Measurements from ENCODE around the gene FBP1. TPM values are rescaled to one million over a fixed set of nuclear protein-coding genes. Genes with fewer than 3 reads are reported as not detected.
A peak's percentile ranks its signal among the peaks of the same experiment; 100 is the strongest.

The FBP1 gene
- total RNA-seq, 4 donors from 2014 or later = 0.46 to 3.5 (median 1.7) TPM; not detected in 1

DNA sequence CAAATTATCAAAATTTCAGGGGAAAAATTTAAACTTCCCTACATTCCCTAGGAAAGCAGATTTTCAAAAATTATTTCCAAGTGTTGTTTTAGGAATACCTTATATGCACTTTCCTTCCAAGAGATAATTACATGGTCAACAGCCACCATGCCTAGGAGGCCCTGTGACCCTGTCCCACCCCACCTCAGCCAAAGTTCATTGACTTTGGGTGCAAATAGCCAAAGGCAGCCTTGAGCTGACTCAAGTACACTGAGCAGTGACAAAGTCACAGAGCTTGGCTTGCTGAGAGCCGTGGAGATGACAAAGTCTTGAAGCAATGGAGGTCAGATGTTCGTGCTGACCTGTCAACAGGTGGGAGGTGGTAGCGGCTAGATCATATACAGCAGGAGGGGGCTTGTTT, 24.3 kb upstream of the FBP1 start:
- no peaks in the 10 kb centered on the region for H3K4me1 ChIP-seq
- no peaks in the 10 kb centered on the region for H3K27me3 ChIP-seq
- no peaks in the 10 kb centered on the region for H3K36me3 ChIP-seq
- no peak overlapping the region for H3K27ac ChIP-seq
- TF ChIP-seq, protein P1, sequence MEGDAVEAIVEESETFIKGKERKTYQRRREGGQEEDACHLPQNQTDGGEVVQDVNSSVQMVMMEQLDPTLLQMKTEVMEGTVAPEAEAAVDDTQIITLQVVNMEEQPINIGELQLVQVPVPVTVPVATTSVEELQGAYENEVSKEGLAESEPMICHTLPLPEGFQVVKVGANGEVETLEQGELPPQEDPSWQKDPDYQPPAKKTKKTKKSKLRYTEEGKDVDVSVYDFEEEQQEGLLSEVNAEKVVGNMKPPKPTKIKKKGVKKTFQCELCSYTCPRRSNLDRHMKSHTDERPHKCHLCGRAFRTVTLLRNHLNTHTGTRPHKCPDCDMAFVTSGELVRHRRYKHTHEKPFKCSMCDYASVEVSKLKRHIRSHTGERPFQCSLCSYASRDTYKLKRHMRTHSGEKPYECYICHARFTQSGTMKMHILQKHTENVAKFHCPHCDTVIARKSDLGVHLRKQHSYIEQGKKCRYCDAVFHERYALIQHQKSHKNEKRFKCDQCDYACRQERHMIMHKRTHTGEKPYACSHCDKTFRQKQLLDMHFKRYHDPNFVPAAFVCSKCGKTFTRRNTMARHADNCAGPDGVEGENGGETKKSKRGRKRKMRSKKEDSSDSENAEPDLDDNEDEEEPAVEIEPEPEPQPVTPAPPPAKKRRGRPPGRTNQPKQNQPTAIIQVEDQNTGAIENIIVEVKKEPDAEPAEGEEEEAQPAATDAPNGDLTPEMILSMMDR (IDR thresholded peaks at IDR 0.05 in 4 of 5, conservative IDR thresholded peaks at IDR 0.05 in 1 of 5) = no peak
- no peak for TF ChIP-seq POLR2A (IDR thresholded peaks at IDR 0.05)
- in situ Hi-C loops (cut with MboI; ENCODE audit: low sequenced_read_pairs in 4 of 4) = no loop called here
- ATAC-seq = no peak
- intact Hi-C loops (cut with DNase I; ENCODE audit: low total_unique reads) = no loop called here
- no peak for DNase-seq
- H3K9me3 ChIP-seq = no peaks in the 10 kb centered on the region
- H3K4me3 ChIP-seq = no peak overlapping the region

DNA sequence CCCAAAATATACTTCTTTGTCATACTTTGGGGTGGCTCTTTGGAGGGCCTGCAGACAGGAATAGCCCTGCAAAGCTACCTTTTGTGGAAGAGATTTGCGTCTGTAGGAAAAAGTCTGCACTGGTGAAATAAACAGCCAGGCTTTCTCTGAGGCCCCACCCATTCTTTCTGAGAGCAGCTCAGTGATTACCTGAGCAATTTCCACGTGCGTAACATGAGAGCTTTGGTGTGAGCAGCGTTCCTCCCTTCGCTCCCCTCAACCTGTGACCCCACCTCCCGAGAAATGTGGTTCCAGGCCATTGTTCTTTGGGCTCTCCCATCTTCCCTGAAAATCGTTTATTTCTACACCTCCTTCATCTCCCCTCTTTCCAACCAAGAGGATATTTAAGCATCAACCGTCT, 23.8 kb upstream of the FBP1 start:
- no peaks in the 10 kb centered on the region for H3K27me3 ChIP-seq
- H3K9me3 ChIP-seq = no peaks in the 10 kb centered on the region
- no peak overlapping the region for H3K4me3 ChIP-seq
- no peaks in the 10 kb centered on the region for H3K4me1 ChIP-seq
- no peak for TF ChIP-seq POLR2A (IDR thresholded peaks at IDR 0.05)
- ATAC-seq (no peak), DNase-seq (no peak)
- H3K36me3 ChIP-seq = no peaks in the 10 kb centered on the region
- no peak overlapping the region for H3K27ac ChIP-seq
- intact Hi-C loops (cut with DNase I; ENCODE audit: low total_unique reads) = no loop called here
- in situ Hi-C loops (cut with MboI; ENCODE audit: low sequenced_read_pairs in 4 of 4) = no loop called here

DNA sequence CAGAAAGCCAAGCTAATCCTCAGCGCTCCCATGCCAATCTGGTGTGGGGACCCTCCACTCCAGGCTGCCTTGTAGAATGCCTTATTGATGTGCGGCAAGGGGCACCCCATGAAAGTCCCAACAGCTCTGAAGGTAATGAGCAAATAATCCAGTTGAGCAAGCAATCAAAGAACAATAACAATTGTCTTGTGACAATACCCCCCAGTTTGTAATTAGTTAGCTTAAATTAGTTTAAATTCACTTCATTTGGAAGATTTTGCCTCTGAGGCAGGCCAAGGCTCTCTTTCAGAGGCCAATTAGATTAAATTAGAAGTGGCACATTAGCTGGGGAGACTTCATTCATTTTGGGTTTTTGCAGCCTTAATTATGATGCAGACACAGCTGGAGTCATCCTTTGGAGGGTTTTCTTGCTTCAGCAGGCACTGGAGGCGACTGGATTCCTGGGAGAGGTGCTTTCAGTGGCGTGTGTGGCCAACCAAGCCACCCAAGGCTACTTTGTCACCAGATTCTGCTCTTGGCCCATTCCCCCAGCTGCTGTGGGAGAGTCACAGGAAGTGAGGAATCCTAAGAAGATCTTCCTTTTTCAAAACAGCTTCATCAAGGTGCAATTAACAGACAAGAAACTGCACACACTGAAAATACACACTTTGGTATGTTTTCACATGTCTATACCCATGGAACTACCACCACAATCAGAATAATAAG, 17.9 kb upstream of the FBP1 start:
- in situ Hi-C loops (cut with MboI; ENCODE audit: low sequenced_read_pairs in 4 of 4) = no loop called here

DNA sequence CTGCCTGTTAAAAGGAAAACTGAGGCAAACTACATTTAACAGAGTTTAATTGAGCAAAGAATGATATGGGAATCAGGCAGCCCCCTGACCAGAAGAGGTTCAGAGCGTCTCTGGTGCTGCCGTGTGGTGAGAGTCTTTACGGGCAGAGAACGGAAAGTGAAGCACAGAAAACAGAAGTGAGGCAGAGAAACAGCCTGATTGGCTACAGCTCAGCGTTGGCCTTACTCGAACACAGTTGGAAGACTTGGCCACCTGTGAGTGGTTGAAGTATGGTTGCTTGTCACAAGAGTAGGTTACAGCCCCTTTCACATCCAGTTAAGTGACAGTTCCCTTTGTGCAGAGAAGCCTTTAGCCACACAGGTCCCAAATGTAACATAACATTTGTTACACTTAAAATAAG, 16.9 kb upstream of the FBP1 start:
- no peaks in the 10 kb centered on the region for H3K27me3 ChIP-seq
- H3K4me3 ChIP-seq = peak overlapping the region; percentile 1 to 36 (median 15)
- TF ChIP-seq, protein P1 (IDR thresholded peaks at IDR 0.05 in 4 of 5, conservative IDR thresholded peaks at IDR 0.05 in 1 of 5) = no peak
- no peak for TF ChIP-seq POLR2A (IDR thresholded peaks at IDR 0.05)
- no peaks in the 10 kb centered on the region for H3K36me3 ChIP-seq
- peaks cover 0 to 10% of the 10 kb centered on the region in 2 donors for H3K4me1 ChIP-seq
- ATAC-seq = peak; percentile 62 to 76
- H3K27ac ChIP-seq = no peak overlapping the region
- in situ Hi-C loops (cut with MboI; ENCODE audit: low sequenced_read_pairs in 4 of 4) (no loop called here), intact Hi-C loops (cut with DNase I; ENCODE audit: low total_unique reads) (no loop called here)
- no peak for DNase-seq
- no peaks in the 10 kb centered on the region for H3K9me3 ChIP-seq

More for the DNA sequence above, 17.9 kb upstream of the FBP1 start:
- H3K4me1 ChIP-seq = peaks cover 0 to 10% of the 10 kb centered on the region in 2 donors
- intact Hi-C loops (cut with DNase I; ENCODE audit: low total_unique reads) = no loop called here
- ATAC-seq (no peak), DNase-seq (no peak)
- no peak overlapping the region for H3K4me3 ChIP-seq
- H3K27me3 ChIP-seq = no peaks in the 10 kb centered on the region
- H3K9me3 ChIP-seq = no peaks in the 10 kb centered on the region
- H3K36me3 ChIP-seq = no peaks in the 10 kb centered on the region
- TF ChIP-seq POLR2A (IDR thresholded peaks at IDR 0.05) = no peak
- TF ChIP-seq, protein P1 (IDR thresholded peaks at IDR 0.05 in 4 of 5, conservative IDR thresholded peaks at IDR 0.05 in 1 of 5) = no peak
- no peak overlapping the region for H3K27ac ChIP-seq

DNA sequence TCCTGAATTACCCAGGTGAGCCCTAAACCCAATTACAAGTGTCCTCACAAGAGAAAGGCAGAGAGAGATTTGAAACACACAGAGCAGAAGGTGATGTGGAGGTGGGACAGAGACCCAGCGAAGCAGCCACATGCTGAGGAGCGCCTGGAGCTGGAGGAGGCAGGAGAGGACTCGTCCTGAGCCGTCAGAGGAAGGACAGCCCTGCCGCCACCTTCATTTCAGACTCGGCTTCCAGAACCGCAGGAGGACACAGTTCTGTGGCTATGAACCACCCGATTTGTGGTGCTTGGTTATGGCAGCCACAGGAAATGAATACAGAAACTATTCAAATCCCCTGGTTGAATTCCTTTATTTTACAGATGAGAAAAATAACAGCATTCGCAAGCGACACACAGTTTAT, 16.4 kb upstream of the FBP1 start:
- Histone ChIP-seq H3K4me3 (peak overlapping the region in 3 of 4 donors; percentile 10 to 36 (median 20)), H3K4me1 (peaks cover 0 to 10% of the 10 kb centered on the region in 2 donors), H3K9me3 (no peaks in the 10 kb centered on the region), H3K36me3 (no peaks in the 10 kb centered on the region), H3K27ac (no peak overlapping the region), H3K27me3 (no peaks in the 10 kb centered on the region)
- DNase-seq = no peak
- intact Hi-C loops (cut with DNase I; ENCODE audit: low total_unique reads) = no loop called here
- ATAC-seq = no peak
- in situ Hi-C loops (cut with MboI; ENCODE audit: low sequenced_read_pairs in 4 of 4) = no loop called here
- TF ChIP-seq POLR2A (IDR thresholded peaks at IDR 0.05) = no peak
- TF ChIP-seq, protein P1 (IDR thresholded peaks at IDR 0.05 in 4 of 5, conservative IDR thresholded peaks at IDR 0.05 in 1 of 5) = no peak
